HG02852 (cell line): Measurements from ENCODE around the gene CCDC178.
A peak's percentile ranks its signal among the peaks of the same experiment; 100 is the strongest.
"Not testable (repeated sequence)": the region's sequence is repeated elsewhere in the genome, so short reads cannot be mapped to it uniquely, and the experiment has no call there.

Source experiments
- ATAC-seq: cut with Tn5 transposase; IDR thresholded peaks from one replicate; pipeline ENCODE4 v1.9.1; 2021; ENCODE audit warnings: mild to moderate bottlenecking, moderate library complexity; ENCODE audit not compliant: unreplicated experiment

Gene CCDC178

DNA sequence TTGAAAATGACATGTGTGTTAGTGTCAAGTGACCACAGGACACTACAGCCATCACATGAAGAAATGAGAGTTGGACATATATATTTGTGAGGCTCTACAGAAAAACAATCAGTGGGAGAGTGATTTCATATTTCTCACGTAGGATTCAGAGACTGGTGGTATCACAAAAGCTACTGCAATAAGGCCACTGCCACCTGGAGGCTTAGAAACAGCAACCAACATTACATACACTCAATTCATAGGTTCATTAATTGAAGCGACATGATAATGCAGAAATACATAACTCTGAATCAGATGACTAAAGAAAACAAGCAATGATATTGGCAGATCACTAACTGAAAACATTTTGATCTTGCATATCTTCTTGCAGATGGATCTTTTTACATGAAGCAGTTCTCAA, 419.6 kb downstream of the CCDC178 start:
- no peak for ATAC-seq

DNA sequence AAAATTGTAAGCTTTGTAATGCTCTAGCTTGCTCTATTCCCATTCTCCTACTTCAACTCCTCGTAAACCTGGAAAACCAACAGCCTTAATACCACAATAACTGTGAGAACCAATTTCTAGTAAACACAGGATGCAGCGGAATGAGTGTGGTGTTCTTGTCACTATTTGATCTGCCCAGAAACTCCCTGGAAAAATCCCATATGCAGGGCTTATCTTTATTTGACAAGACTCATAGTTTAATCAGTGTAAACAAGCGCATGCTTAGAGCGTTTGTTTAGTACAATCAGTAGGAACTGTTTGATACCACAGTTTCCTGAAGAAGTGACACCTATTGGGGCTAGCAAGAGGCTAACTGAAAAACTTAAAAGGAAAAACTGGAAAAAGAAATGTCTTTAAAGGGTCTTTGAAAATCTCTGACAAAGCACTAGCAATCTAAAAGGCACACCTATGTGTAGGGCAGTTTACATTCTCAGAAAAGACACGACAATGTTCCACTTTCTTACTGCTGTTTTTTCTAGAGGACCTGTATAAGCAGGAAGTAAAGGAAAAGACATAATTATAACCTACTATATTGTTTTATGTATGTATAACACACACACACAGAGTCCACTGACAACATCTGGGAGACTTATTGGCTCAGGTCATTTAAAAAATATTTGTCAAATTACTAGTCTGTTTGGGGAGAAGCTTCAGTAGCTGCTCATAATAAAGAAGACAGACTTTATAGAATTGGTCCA, 426.3 kb downstream of the CCDC178 start:
- no peak for ATAC-seq

DNA sequence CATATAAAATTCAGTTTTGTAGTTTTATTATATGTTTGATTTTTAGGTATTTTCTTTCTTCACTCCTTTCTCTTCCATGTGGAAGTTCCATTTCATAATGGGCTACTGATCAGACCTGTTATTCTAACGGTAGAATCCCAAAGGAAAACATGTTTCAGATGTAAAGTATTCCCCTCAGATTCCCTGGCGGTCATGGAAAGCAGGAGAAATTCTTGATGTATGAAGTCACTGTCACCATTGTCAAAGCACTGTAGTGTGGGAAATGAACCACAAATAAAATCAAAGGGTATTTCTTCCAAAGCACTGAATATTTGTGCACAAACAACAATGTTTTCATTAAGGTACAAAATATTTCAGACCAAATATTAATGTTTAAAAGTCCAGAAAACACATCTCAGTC, 430.4 kb downstream of the CCDC178 start:
- ATAC-seq, result no peak

DNA sequence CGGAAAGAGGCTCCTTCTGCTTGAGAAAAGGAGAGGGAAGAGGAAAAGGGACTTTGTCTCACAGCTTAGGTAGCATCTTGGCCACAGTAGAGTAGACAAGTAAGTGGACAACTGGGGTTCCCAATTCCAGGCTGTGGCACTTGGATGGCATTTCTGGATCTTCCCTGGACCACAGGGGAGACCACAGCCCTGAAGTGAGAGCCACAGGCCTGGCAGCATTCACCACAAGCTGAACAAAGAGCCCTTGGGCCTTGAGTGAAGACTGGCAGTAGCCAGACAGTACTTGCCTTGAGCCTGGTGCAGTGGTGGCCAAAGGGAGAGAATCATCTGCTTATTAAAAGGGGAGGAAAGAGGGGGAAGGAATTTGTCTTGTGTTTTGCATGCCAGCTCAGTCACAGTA, 441.6 kb downstream of the CCDC178 start:
- no peak for ATAC-seq

DNA sequence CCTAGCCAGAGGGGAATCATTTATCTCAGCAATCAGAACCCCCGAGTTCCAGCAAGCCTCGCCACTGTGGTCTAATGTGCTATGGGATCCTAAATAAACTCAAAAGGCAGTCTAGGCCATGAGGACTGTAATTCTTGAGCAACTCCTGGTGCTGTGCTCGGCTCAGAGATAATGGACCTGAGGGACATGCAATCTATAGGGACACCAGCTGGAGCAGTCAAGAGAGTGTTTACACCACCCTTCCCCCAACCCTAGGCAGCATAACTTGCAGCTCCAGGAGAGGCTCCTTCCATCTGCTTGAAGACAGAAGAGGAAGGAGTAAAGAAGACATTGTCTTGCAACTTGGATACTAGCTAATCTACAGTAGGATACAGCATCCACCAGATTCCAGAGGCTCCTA, 442.2 kb downstream of the CCDC178 start:
- ATAC-seq, result no peak

DNA sequence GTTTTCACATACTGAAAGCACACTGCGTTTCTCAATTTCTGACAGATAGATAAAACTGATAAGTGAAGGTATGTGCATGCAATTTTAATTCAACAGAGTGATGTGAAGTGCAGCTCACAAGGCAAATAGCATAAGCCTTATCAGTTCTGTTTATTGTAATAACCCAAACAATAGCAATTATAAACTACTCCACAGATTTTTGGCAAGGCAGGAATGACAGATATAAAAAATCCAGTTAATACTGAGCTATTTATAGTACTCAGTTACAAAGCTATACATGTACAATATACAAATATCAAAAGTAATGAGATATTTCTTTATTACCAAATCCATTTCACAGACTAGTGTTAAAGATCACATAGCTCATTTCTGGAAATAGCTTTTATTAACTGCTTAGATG, 456.8 kb downstream of the CCDC178 start:
- ATAC-seq, result no peak

DNA sequence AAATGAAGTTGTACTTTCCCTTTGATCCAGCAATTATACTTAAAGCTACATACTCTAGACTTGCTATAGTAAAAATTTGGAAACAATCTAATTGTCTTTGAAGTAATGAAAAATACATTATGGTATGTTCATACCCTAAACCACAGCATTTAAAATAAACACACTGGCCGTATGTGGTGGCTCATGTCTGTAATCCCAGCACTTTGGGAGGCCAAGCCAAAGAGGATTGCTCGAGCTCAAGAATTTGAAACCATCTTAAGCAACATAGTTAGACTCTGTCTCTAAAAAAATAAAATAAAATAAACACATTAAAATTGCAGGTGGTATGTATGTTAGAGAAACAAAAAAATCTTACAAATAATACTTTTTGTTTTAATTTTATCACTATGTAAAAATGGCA, 459.6 kb downstream of the CCDC178 start:
- ATAC-seq, result no peak

DNA sequence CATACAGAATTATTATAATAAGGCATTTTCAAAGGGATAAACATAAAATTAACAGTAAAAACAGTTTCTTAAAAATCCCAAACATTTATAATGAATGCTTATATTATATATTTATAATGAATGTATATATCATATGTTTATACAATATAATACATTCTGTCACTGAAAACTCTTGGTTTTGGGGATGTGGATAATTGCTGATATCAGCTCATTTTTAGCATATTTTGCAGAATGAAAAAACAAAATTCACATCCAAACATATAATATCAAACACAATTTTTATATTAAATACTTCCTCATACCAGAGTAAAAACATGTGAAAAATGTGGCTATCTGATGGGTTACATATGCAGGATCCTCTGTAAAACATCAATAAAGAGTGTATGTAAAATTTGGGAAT, 465.0 kb downstream of the CCDC178 start:
- no peak for ATAC-seq

DNA sequence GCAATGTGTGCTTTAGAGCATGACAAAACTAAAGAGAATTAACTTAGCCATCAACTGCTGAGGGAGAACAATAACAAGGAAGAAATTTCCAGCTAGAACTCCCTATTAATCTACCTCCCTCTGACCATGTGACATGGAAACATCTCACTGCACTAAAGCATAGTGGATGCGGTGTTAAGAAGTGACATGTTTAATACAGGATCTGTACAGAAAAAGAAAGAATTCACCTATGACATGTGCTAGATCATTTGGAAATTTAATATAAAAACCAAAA, 465.4 kb downstream of the CCDC178 start:
- no peak for ATAC-seq

DNA sequence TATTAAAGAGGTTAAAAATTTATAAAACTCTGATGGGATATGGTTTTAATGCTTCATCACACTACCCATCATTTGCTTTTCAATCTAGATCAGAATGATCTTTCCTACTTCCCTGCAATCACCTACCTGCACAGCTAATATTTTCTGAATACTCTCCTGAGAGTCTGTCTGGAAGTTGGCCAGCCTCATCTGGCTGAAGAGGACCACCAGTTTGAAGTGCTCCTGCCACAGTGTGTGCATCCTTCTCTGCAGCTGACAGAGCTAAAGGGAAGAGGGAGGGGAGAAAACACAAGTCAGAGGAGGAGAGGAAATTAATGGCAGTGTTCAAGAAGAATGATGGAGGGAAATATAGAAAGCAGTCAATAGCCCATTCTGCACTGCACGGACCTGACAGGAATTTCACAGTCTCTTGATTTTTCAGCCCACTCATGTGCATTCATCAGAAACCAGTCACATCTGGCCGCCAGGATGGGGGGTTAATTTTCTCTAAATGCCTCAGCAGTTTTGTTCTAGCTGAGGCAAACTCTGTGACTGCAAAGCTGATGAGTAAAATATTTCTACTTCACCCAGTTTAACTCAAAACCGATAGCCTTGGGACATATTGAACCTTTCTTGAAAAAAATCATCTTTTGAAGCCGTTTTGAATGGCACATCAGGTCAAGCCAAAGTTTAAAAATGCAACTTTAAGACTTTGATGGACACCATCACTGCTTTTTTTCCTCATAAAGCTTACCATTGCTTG, 465.9 kb downstream of the CCDC178 start:
- peak; percentile 99 for ATAC-seq

DNA sequence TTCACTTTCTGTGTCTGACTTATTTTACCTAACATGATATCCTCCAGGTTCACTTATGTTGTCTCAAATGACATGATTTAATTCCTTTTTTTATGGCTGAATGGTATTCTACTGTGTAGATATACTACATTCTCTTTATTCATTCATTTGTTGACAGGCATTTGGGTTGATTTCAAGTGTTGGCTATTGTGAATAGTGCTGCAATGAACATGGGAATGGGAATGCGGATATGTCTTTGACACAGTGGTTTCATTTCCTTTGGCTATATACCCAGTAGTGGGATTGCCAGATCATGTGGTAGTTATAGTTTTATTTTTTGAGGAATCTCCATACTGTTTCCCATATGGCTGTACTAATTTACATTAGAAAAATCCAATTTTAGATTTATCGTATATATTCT, 472.3 kb downstream of the CCDC178 start:
- no peak for ATAC-seq

DNA sequence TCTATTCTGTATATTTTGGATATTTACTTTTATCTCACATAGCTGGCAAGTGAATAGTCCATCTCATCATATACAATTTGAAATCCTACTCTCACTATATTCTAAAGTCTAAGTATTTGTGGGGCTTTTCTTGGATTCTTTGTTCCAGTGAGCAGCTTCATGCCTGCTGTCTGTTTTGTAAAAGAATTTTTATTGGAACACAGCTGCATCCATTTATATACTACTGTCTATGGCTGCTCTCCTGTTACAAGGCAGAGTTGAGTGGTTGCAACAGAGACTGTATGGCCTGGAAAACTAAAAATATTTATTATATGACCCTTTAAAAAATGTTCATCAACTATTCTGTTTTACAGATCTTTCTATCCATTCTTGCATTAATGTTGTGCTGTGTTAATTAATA, 474.4 kb downstream of the CCDC178 start:
- no peak for ATAC-seq

DNA sequence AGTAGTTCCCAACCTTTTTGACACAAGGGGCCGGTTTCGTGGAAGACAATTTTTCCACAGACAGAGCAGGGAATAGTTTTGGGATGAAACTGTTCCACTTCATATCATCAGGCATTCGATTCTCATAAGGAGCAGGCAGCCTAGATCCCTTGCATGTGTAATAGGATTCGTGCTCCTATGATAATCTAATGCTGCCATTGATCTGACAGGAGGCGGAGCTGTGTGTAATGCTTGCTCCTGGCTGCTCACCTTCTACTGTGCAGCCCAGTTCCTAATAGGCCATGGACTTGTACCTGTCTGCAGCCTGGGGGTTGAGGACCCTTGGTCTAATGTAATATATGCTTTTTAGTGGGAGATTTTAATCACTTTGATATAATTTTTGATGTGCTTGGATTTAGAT, 479.0 kb downstream of the CCDC178 start:
- no peak for ATAC-seq

DNA sequence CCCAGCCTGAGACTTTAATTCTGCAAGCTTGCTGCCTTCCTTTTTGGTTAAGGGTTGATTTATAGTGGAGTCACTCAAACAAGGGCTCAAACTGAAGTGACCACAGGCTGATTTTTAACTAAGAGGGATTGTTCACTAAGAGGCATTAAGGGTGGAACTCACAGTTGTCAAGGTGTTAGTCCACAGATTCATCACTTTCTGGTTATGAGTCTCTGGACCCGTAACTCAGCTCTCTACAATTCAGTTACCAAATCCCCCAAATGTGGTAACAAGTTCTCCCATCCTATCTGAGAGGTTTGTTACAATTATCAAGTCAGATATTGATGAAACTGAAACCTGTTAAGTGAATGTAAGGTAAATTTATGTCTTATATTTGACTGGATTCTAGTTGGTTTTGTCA, 481.8 kb downstream of the CCDC178 start:
- ATAC-seq, result peak; percentile 65

DNA sequence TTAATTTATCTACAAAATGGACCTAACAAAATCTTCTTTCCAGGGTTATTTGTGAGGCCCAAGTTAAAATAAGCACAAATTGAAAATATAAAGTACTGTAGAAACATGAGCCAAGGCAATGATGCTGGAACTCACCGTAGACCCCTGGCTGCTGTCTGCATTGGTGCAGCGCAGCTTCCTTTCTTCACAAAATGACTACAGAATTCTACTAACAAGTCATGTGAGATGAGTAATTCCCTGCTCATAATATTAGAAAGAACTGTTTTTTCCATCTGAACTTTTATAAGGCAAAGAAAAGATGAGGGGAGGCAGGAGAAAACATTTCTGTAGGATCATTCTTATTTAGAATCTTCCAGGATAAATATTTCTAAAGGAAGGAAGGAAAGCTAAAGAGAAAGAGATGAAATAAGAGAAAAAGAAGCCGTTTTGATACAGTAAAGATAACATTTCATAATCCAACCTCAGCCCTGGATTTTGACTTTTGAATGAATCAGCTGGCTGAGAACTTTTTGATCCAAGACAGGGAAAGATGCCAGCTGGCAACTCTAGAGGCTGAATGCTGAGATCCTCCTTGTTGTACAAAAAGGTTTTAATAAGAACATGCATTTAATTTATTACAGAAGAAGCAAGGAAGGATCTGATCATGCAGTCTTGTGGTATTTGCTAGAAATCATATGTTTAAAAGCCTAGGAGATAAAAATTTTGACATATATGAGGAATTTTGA, 483.8 kb downstream of the CCDC178 start:
- no peak for ATAC-seq

DNA sequence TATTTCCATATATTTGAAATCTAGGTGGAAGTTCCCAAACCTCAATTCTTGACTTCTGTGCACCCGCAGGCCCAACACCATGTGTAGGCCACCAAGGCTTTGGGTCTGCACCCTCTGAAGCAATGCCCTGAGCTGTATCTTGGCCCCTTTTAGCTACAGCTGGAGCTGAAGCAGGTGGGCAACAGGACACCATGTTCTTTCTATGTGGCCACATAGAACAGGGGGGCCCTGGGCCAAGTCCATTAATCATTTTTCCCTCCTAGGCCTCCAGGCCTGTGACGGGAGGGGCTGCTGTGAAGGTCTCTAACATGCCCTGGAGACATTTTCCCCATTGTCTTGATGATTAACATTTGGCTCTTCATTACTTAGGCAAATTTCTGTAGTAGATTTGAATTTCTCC, 488.2 kb downstream of the CCDC178 start:
- not testable (repeated sequence) for ATAC-seq

DNA sequence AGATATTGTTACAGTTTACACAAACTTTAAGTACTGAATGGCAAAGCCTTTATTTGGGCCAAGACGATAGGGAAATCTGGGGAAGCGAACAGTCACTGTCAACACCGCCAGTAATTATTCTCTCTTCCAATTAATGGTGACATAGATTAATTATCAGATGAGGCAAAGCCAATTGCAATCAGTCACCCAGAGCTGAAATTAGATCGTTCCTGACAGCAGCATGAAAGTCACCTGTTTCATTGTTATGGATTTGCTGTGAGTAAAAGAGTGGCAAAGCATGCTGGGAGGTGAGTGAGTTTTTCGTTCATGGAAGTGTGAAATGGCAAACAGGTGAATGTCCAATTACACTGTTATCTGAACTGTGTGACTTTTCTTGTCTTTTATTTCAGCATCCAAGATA, 502.9 kb downstream of the CCDC178 start:
- ATAC-seq, result no peak

DNA sequence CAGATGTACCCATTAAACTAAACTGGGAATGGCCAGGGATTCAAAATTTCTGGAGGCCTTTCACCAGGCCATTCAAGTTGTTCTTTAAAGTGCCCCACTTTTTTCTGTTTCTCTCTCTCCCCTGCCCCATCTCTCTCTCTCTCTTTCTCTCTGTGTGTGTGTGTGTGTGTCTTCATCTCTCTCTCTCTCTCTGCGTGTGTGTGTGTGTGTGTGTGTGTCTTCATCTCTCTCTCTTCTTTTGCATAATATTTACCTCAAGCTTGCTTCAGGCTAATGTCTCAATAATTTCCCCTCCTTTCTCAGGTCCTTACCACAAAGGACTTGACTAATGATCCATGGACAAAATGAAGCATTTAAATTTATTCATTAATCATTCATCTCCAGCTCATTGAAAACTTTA, 503.5 kb downstream of the CCDC178 start:
- no peak for ATAC-seq

DNA sequence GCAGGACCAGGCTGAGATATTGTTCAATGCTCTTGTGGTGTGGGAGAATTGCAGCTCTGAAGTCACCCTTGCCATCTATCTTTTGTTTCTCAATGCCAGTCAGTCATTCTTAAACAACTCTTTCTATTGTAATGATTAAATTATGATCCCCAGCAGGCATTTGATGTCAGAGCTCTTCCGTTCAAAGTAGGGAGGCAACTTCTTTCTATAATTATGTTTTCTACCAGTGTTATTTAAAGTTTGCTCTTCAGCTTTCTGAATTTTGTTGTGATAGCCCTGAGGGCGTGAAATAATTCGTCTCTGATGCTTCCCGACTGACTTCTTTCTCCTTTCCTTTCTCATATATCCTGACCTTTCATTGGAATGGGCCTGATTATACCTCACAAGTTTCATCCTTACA, 506.3 kb downstream of the CCDC178 start:
- no peak for ATAC-seq

DNA sequence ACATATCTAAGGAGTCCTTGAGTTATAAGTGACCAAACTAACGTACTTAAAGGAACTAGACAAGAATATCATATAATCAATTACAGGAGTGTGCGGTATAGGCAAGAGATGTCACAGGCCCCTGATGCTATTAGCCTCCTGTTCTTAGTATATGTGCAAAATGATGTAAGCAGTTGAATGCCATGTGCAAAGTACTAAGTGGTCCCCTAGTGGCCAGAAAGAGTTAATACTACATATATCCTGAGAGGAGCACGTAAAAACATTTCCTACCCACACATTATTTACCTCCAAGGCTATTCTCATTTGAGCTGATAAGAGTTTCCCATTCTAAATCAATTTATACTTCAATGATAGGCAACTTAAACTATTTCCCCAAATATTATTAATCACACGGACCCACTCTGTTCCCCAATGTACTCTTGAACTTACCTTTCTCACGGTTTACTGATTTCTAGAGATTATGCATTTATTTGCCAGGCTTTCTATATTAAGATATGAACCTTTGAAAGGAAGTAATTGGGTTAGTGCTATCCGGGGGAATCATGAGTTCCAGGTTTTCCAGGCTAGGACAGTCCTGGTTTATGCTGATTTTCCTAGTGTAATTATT, 509.7 kb downstream of the CCDC178 start:
- ATAC-seq, result peak; percentile 100

DNA sequence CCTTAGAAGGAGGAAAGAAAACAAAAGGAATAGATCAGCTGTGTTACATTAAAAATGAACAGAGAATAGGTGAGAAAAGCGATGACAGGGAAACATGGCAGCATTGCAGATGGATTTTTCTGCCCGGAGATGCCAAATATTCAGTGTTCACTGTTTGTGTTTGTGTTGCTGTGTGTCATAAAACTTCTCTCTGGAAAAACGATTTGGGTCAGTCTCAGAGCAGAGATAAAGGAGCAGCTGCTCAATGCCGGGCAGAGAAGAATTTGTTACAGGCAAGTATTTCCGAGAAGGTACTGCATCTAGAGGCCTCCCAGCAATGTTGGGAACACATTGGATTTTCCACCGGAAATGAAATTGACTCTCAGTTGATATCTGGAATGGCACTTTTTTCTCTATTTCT, 511.3 kb downstream of the CCDC178 start:
- no peak for ATAC-seq

DNA sequence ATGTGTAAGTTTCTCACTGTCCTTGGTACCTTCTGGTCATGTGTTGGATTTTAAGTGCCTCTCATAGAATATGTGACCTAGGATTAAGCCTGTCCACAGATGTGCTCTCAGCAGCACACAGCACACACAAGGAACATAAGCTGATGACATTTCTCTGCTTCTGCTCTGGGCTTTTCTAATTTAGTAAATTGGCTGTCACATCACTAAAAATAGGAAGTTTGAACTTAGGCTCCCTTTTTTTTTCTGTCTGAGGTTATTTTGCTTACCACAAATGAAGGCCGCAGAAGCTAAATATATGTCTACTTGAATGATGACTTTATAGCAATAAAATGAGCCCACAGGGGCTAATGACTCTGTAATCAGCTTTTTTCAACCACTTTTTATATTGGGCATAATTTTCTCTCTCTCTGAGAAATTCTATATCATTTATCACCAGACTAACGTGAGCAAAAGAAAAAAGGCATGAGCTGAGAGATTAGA, 517.5 kb downstream of the CCDC178 start:
- no peak for ATAC-seq
